SU-DHL-6 (cell line): ENCODE results near the gene PIEZO1.

ENCODE experiments used
- EZH2phosphoT487 ChIP-seq: fragments of 200-600 bp; sonication (generic), shearing (Covaris generic); conservative IDR thresholded peaks from 2 replicates; pipeline ENCODE4 v1.6.1; 2018; ENCODE audit warnings: mild to moderate bottlenecking, antibody characterized with exemption, low read length, moderate library complexity, mixed read lengths
- TF ChIP-seq, protein P1 (sequence below): fragments of 200-600 bp; sonication (generic); IDR thresholded peaks from one replicate; pipeline ENCODE4 v1.5.1; 2017; ENCODE audit warnings: antibody characterized with exemption, mild to moderate bottlenecking, low read length, moderate library complexity; ENCODE audit not compliant: insufficient read depth, poor library complexity, severe bottlenecking

DNA sequence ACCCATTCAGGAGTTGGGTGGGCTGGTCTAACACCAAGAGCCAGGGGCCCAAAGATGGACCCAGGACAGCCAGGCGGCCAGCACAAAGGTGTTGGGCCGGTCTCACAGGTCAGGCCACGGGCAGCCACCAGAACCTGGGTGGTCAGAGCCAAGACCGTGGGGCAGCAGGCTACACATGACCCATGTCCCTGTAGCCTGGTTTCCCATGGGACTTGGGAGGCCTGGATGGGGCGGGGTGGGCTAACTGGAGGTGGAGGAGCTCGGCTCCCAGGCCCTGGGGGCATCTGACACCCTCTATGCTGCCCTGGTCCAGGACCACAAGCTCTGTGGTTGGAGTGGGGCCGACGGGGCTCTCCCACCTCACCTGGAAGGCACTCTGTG lies 61.5 kb downstream of the PIEZO1 start:
- TF ChIP-seq, protein P1, sequence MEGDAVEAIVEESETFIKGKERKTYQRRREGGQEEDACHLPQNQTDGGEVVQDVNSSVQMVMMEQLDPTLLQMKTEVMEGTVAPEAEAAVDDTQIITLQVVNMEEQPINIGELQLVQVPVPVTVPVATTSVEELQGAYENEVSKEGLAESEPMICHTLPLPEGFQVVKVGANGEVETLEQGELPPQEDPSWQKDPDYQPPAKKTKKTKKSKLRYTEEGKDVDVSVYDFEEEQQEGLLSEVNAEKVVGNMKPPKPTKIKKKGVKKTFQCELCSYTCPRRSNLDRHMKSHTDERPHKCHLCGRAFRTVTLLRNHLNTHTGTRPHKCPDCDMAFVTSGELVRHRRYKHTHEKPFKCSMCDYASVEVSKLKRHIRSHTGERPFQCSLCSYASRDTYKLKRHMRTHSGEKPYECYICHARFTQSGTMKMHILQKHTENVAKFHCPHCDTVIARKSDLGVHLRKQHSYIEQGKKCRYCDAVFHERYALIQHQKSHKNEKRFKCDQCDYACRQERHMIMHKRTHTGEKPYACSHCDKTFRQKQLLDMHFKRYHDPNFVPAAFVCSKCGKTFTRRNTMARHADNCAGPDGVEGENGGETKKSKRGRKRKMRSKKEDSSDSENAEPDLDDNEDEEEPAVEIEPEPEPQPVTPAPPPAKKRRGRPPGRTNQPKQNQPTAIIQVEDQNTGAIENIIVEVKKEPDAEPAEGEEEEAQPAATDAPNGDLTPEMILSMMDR, result no peak
- TF ChIP-seq EZH2phosphoT487, result no peak
